ENCODE measurements around the gene ABCC1.

ABCC1 gene

GRCh38 chr16:15993541-15993940 is 44.1 kb downstream of the ABCC1 start:
- H3K27me3 ChIP-seq = no peaks in the 10 kb centered on the region
- no peaks in the 10 kb centered on the region for H3K9me3 ChIP-seq
- no peak for TF ChIP-seq CTCF (IDR thresholded peaks at IDR 0.05)
- peaks cover 14 to 23% of the 10 kb centered on the region in 2 experiments for H3K4me1 ChIP-seq (ENCODE audit: control insufficient read depth in 1 of 2, insufficient read depth in 1 of 2, low read depth in 1 of 2, low read length in 1 of 2)
- no peak overlapping the region for H3K4me3 ChIP-seq (ENCODE audit: low read depth in 1 of 2, low read length in 1 of 2)
- peaks cover 11% of the 10 kb centered on the region for H3K36me3 ChIP-seq
- no peak overlapping the region for H3K27ac ChIP-seq

- TF ChIP-seq CTCF (IDR thresholded peaks at IDR 0.05) = no peak
Observed at GRCh38 chr16:15993946-15994665, 44.7 kb downstream of the ABCC1 start.

DNA sequence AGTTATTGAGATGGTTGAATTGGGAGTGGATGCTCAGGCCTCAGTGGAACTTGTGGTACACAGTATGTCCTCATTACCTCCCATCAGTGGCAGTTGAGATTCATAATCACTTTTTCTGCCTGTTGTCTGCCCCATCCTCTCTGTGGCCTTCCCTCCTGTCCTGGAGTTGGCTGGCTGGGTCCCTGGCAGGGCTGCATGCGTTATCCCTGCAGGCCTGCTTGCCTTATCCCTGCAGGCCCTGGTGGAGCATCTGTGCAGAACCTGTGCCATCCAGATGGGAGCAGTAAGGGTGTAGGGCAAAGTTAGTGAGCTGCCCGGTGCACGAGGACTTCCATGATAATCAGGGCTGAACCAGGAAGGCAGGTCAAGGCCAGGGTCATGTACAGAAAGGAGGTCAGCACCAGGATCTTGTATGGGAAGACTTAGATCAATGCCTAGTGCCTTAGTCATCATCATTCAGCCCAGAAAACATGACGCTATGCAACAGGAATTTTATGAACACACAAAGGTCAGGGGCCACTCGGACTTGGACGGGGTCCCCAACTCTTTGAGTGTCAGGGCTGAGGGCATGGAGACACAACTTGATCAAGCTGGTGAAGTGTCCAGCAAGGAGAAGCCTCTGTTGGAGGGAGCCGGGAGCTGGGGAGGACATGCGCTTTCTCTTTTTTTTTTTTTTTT is 47.2 kb downstream of the ABCC1 start:
- no peaks in the 10 kb centered on the region for H3K9me3 ChIP-seq
- H3K36me3 ChIP-seq = peaks cover 7% of the 10 kb centered on the region
- H3K4me3 ChIP-seq (ENCODE audit: low read depth in 1 of 2, low read length in 1 of 2) = no peak overlapping the region
- H3K27me3 ChIP-seq = no peaks in the 10 kb centered on the region
- TF ChIP-seq CTCF (IDR thresholded peaks at IDR 0.05) = no peak
- H3K4me1 ChIP-seq (ENCODE audit: control insufficient read depth in 1 of 2, insufficient read depth in 1 of 2, low read depth in 1 of 2, low read length in 1 of 2) = peaks cover 7 to 17% of the 10 kb centered on the region in 2 experiments
- no peak overlapping the region for H3K27ac ChIP-seq

More at GRCh38 chr16:15993946-15994665, 44.7 kb downstream of the ABCC1 start:
- Histone ChIP-seq H3K9me3 (no peaks in the 10 kb centered on the region), H3K27ac (no peak overlapping the region), H3K36me3 (peaks cover 11% of the 10 kb centered on the region), H3K4me3 (ENCODE audit: low read depth in 1 of 2, low read length in 1 of 2) (no peak overlapping the region), H3K27me3 (no peaks in the 10 kb centered on the region), H3K4me1 (ENCODE audit: control insufficient read depth in 1 of 2, insufficient read depth in 1 of 2, low read depth in 1 of 2, low read length in 1 of 2) (peaks cover 10 to 23% of the 10 kb centered on the region in 2 experiments)

GRCh38 chr16:16000685-16001084 is 51.3 kb downstream of the ABCC1 start:
- no peaks in the 10 kb centered on the region for H3K27me3 ChIP-seq
- H3K27ac ChIP-seq = no peak overlapping the region
- H3K4me1 ChIP-seq (ENCODE audit: control insufficient read depth in 1 of 2, insufficient read depth in 1 of 2, low read depth in 1 of 2, low read length in 1 of 2) = peaks cover 7 to 23% of the 10 kb centered on the region in 2 experiments
- H3K36me3 ChIP-seq = no peaks in the 10 kb centered on the region
- no peaks in the 10 kb centered on the region for H3K9me3 ChIP-seq
- H3K4me3 ChIP-seq (ENCODE audit: low read depth in 1 of 2, low read length in 1 of 2) = no peak overlapping the region
- TF ChIP-seq CTCF (IDR thresholded peaks at IDR 0.05) = no peak

GRCh38 chr16:16001596-16002255 is 52.3 kb downstream of the ABCC1 start:
- Histone ChIP-seq H3K27me3 (no peaks in the 10 kb centered on the region), H3K4me3 (ENCODE audit: low read depth in 1 of 2, low read length in 1 of 2) (no peak overlapping the region), H3K27ac (no peak overlapping the region), H3K36me3 (no peaks in the 10 kb centered on the region), H3K4me1 (ENCODE audit: control insufficient read depth in 1 of 2, insufficient read depth in 1 of 2, low read depth in 1 of 2, low read length in 1 of 2) (peaks cover 7 to 23% of the 10 kb centered on the region in 2 experiments), H3K9me3 (no peaks in the 10 kb centered on the region)
- no peak for TF ChIP-seq CTCF (IDR thresholded peaks at IDR 0.05)
